ENCODE data around the gene ELK4. TPM values are rescaled to one million over a fixed set of nuclear protein-coding genes. Genes with fewer than 3 reads are reported as not detected.
A peak's percentile ranks its signal among the peaks of the same experiment; 100 is the strongest.

Gene ELK4
- total and polyA plus RNA-seq, 2 of the 13 experiments (the other 11 are each of a cell fraction or from before 2014, with no cell fraction given): 8.3 to 13.1 TPM

DNA sequence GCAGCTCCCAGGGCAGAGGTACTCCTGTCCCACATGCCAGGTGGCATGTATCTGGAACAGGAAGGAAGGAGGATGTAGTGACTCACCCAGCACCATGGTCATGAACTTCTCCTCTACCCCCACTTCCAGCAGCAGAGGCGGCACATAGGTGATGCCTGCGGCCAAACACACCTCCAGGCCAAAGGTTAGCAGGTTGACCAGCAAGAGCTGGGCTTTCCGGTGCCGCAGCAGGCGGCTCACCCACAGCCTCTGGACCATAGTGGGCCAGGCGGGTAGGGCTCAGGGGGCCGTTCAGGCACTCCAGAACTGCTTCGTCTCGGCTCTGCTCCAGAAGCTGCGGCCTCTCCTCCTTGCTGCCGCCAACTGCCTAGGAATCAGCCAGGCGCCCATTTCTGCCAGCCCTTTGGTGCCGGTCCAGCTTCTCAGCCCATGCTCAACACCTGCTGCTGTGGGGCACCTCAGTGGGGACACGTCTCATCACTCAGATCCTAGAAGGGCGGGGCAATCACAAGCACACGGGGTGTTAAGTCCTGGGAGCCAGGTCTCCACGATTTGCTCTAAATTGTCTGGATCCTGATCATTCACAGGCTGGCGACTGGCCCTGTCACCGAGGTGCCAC is 32.7 kb upstream of the ELK4 start (continued):
- TF ChIP-seq ETV5 (CRISPR knock-in tag; IDR thresholded peaks at IDR 0.05; ENCODE audit: borderline replicate concordance): peak; percentile 93
- TF ChIP-seq, protein P1, sequence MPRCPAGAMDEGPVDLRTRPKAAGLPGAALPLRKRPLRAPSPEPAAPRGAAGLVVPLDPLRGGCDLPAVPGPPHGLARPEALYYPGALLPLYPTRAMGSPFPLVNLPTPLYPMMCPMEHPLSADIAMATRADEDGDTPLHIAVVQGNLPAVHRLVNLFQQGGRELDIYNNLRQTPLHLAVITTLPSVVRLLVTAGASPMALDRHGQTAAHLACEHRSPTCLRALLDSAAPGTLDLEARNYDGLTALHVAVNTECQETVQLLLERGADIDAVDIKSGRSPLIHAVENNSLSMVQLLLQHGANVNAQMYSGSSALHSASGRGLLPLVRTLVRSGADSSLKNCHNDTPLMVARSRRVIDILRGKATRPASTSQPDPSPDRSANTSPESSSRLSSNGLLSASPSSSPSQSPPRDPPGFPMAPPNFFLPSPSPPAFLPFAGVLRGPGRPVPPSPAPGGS (CRISPR knock-in tag; IDR thresholded peaks at IDR 0.05): 0 out of 2 replicates have a peak, but pooled peaks have one; percentile 53
- TF ChIP-seq HNRNPL (IDR thresholded peaks at IDR 0.05; ENCODE audit: low read depth, low read length): peak; percentile 82
- peak; percentile 59 for TF ChIP-seq TEAD3 (CRISPR knock-in tag; optimal IDR thresholded peaks at IDR 0.05; ENCODE audit: borderline replicate concordance)
- no peak for TF ChIP-seq ZNF749 (CRISPR knock-in tag; IDR thresholded peaks at IDR 0.05; ENCODE audit: borderline replicate concordance)
- TF ChIP-seq PPARG (CRISPR knock-in tag; conservative IDR thresholded peaks at IDR 0.05): peak; percentile 98
- no peak for TF ChIP-seq HNRNPLL (IDR thresholded peaks at IDR 0.05; ENCODE audit: low read depth, low read length, poor library complexity, severe bottlenecking)
- no peak for TF ChIP-seq HOXA7 (CRISPR knock-in tag; IDR thresholded peaks at IDR 0.05)
- TF ChIP-seq, protein P2, sequence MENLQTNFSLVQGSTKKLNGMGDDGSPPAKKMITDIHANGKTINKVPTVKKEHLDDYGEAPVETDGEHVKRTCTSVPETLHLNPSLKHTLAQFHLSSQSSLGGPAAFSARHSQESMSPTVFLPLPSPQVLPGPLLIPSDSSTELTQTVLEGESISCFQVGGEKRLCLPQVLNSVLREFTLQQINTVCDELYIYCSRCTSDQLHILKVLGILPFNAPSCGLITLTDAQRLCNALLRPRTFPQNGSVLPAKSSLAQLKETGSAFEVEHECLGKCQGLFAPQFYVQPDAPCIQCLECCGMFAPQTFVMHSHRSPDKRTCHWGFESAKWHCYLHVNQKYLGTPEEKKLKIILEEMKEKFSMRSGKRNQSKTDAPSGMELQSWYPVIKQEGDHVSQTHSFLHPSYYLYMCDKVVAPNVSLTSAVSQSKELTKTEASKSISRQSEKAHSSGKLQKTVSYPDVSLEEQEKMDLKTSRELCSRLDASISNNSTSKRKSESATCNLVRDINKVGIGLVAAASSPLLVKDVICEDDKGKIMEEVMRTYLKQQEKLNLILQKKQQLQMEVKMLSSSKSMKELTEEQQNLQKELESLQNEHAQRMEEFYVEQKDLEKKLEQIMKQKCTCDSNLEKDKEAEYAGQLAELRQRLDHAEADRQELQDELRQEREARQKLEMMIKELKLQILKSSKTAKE (CRISPR knock-in tag; IDR thresholded peaks at IDR 0.05; ENCODE audit: borderline replicate concordance): peak; percentile 59
- TF ChIP-seq, protein P3, sequence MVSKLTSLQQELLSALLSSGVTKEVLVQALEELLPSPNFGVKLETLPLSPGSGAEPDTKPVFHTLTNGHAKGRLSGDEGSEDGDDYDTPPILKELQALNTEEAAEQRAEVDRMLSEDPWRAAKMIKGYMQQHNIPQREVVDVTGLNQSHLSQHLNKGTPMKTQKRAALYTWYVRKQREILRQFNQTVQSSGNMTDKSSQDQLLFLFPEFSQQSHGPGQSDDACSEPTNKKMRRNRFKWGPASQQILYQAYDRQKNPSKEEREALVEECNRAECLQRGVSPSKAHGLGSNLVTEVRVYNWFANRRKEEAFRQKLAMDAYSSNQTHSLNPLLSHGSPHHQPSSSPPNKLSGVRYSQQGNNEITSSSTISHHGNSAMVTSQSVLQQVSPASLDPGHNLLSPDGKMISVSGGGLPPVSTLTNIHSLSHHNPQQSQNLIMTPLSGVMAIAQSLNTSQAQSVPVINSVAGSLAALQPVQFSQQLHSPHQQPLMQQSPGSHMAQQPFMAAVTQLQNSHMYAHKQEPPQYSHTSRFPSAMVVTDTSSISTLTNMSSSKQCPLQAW (CRISPR knock-in tag; IDR thresholded peaks at IDR 0.05): peak; percentile 68; the same call in 1 of the 2 replicates
- TF ChIP-seq SKI (IDR thresholded peaks at IDR 0.05; ENCODE audit: partially characterized antibody): peak; percentile 42
- TF ChIP-seq, protein P4, sequence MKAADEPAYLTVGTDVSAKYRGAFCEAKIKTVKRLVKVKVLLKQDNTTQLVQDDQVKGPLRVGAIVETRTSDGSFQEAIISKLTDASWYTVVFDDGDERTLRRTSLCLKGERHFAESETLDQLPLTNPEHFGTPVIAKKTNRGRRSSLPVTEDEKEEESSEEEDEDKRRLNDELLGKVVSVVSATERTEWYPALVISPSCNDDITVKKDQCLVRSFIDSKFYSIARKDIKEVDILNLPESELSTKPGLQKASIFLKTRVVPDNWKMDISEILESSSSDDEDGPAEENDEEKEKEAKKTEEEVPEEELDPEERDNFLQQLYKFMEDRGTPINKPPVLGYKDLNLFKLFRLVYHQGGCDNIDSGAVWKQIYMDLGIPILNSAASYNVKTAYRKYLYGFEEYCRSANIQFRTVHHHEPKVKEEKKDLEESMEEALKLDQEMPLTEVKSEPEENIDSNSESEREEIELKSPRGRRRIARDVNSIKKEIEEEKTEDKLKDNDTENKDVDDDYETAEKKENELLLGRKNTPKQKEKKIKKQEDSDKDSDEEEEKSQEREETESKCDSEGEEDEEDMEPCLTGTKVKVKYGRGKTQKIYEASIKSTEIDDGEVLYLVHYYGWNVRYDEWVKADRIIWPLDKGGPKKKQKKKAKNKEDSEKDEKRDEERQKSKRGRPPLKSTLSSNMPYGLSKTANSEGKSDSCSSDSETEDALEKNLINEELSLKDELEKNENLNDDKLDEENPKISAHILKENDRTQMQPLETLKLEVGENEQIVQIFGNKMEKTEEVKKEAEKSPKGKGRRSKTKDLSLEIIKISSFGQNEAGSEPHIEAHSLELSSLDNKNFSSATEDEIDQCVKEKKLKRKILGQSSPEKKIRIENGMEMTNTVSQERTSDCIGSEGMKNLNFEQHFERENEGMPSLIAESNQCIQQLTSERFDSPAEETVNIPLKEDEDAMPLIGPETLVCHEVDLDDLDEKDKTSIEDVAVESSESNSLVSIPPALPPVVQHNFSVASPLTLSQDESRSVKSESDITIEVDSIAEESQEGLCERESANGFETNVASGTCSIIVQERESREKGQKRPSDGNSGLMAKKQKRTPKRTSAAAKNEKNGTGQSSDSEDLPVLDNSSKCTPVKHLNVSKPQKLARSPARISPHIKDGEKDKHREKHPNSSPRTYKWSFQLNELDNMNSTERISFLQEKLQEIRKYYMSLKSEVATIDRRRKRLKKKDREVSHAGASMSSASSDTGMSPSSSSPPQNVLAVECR (CRISPR knock-in tag; IDR thresholded peaks at IDR 0.05; ENCODE audit: borderline replicate concordance): 0 out of 2 replicates have a peak, but pooled peaks have one; percentile 40
- peak; percentile 84; the same call in 1 of the 2 replicates for TF ChIP-seq MEIS1 (CRISPR knock-in tag; IDR thresholded peaks at IDR 0.05; ENCODE audit: borderline replicate concordance)
- TF ChIP-seq ZFP90 (CRISPR knock-in tag; IDR thresholded peaks at IDR 0.05; ENCODE audit: borderline replicate concordance): no peak
- TF ChIP-seq TBX2 (CRISPR knock-in tag; IDR thresholded peaks at IDR 0.05; ENCODE audit: borderline replicate concordance): no peak
- no peak for TF ChIP-seq NR3C1 (CRISPR knock-in tag; IDR thresholded peaks at IDR 0.05)
